Measurements from ENCODE around the gene RPL15.

Gene RPL15

DNA sequence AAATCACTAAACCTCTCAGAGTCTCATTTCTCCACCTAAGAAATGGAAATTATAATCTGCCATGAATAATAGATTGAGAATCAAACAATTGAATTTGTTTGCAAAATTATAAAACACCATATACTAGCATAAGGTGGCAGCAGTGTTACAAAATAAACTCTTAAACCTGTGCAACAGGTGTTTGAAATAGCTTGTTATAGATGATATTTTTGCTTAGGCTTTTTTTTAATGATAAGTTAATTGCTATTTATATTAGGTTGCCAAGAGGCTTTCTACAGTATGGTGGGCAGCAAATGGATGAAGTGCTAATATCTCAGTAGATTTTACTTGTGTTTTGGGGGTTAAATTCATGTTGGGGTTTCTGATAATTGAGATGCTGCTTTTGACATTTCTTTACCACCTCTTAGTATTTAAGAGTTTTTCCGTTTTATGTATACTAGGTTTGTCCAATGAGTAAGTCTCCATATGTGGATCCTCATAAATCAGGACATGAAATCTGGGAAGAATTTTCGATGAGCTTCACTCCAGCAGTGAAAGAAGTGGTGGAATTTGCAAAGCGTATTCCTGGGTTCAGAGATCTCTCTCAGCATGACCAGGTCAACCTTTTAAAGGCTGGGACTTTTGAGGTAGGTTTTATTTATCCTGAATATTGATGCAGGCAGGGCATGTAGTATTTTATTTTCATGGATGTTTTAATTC, 47.8 kb downstream of the RPL15 start:
- DNase-seq, result no peak

DNA sequence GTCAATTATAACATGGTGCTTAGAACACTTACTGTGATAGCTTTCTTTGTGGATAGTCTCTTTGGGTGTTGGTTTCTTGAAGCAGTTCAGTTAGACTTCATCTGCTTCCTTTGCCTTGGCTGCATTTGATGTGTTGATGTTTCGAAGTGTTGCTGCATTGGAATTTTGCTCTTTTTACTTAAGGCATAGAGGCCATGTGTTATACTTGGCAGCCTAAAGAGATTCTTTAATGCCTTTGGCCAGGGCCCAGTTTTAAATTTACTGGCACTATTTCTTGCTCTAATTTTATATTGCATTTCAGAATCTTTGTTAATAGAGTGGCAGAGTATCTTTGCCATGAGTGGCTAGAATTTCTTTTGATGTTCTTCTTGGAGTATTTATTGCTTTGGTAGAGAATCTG, 49.4 kb downstream of the RPL15 start:
- DNase-seq, result no peak

GRCh38 chr3:23968463-23969184, 51.7 kb downstream of the RPL15 start:
- no peak for DNase-seq

- DNase-seq, result no peak
Observed at GRCh38 chr3:23969393-23969792, 52.5 kb downstream of the RPL15 start.

All from NCI-H1105 (cell line).